GM18909 (cell line): ENCODE measurements around the gene CENATAC.
"Not testable (repeated sequence)": the region's sequence is repeated elsewhere in the genome, so short reads cannot be mapped to it uniquely, and the experiment has no call there.

Experiments
- ATAC-seq: cut with Tn5 transposase; IDR thresholded peaks from one replicate; pipeline ENCODE4 v1.9.1; 2021; ENCODE audit warnings: mild to moderate bottlenecking; ENCODE audit not compliant: unreplicated experiment, poor library complexity

CENATAC gene

GRCh38 chr11:119025541-119025940 lies 27.6 kb downstream of the CENATAC start:
- no peak for ATAC-seq

GRCh38 chr11:119025978-119026766 lies 28.2 kb downstream of the CENATAC start:
- ATAC-seq: no peak

DNA sequence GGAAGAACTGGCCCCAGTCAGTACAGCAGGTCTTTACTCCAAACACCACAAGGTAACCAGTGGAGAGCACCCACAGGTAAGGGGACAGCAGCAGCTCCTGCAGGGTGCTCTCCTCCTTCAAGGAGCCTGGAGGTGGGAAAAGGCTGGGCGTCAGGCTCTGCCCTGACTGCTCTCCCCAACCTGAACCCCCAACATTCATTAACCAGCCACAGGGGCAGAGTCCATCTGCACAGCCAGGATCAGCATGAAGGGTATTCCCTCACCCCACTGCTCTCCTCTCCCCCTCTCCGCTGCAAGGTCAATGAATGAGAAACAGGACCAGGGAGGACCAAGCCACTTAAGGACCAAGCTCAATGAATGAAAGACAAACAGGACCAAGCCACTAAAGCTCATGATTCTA lies 29.0 kb downstream of the CENATAC start:
- ATAC-seq: no peak

GRCh38 chr11:119027561-119028345 lies 29.8 kb downstream of the CENATAC start:
- no peak for ATAC-seq

DNA sequence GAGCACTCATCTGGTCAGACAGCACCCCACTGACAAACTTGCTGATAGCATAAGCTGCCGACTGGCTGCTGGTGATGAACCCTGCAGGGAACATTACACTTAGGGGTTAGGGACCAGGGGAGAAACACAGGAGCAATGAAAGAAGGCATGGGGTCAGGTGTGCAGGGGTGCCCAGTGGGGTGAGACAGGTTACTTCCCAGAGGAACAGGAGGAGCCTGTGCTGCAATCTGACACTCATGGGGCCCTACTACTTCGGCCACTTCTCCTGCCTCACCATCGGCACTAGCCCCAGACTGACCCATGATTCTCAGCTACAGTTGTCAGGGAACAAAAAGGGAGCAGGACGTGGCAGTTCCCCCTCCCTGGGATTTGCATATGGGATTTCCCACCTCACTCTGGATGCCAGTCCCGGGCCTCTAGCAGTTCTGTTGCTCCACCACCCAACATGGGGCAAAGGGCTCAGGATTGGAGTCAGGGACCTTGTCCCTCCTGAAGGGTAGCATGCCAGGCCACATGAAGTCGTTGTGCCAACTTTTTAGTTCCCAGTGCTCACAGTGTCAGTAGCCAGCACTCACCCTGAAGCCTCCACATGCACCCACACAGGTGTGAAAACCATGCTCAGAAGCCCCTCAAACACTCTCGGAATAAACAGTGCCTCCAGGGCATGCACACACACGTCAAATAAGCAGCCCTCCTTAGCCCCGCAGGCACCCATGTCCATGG lies 30.6 kb downstream of the CENATAC start:
- no peak for ATAC-seq

- ATAC-seq: no peak
These were observed 31.1 kb downstream of the CENATAC start for GRCh38 chr11:119029069-119029339.

DNA sequence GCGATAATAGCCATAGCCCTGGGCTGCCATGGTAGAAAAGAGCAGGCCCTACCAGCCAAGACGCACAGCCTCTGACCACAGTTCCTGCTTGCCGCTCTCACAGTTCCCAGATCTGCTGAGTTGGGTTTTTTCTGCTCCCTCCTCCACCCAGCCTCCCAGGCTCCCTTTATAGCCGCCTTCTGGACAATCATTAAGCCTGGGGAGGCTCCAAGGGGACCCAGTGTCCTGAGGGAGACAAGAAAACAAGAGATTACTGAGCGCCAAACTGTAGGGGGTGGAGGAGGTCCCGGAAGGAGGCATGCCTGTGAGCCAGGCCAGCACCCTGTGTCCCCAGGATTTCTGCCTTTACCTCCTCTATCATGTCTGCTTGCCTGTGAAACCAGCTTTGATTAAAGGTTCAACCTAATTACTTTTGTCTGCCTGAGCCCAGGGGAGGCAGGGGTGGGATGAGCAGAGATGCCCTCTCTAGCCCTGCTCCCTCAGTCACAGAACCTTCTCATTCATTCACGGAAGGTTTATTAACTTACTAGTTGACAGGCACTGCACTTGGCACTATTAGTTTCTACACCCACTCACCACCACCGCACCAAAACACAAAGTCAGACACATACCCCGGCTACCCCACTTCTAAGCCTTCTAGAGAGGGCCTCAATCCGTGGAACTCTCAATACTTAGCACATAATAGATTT lies 31.5 kb downstream of the CENATAC start:
- no peak for ATAC-seq

DNA sequence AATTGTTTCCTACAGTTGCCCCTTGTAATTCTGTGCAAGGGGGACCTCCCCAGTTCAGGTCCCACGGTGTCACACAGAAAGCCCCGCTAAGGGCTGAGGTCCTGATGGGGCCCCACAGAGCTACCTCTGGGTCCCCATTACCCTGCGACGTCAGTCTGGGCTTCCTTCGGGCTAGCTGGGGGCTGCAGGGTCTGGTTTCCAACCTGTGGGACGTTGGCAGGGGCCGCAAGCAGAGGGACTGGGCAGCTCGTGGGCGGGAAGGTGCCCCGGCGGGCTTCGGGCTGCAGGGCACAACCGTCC lies 32.0 kb downstream of the CENATAC start:
- ATAC-seq: peak; percentile 16

GRCh38 chr11:119030329-119031047 lies 32.5 kb downstream of the CENATAC start, which contains the start of gene SLC37A4:
TSS of gene SLC37A4 (minus strand) at chr11:119030877.
- ATAC-seq: peak; percentile 87

GRCh38 chr11:119031912-119032280 lies 34.0 kb downstream of the CENATAC start:
- no peak for ATAC-seq

GRCh38 chr11:119033421-119033820 lies 35.5 kb downstream of the CENATAC start:
- not testable (repeated sequence) for ATAC-seq

DNA sequence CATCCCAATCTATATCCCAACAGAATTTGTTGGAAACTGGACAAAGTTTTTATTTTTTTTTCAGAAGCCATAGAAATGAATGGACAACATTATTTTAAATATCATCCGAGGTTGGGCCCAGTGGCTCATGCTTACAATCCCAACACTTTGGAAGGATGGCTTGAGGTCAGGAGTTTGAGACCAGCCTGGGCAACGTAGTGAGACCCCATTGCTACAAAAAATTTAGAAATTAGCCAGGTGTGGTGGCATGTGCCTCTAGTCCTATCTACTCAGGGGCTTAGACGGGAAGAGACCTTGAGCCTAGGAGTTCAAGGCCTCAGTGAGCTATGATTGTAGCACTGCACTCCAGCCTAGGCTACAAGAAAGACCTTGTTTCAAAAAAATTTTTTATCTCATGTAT lies 36.9 kb downstream of the CENATAC start:
- ATAC-seq: no peak

GRCh38 chr11:119038884-119039283 lies 40.9 kb downstream of the CENATAC start:
- ATAC-seq: no peak

GRCh38 chr11:119039471-119039870 lies 41.5 kb downstream of the CENATAC start:
- ATAC-seq: not testable (repeated sequence)

GRCh38 chr11:119041821-119042514 lies 44.0 kb downstream of the CENATAC start:
- ATAC-seq: no peak

GRCh38 chr11:119042927-119043326 lies 45.0 kb downstream of the CENATAC start:
- no peak for ATAC-seq

- ATAC-seq: no peak
These were observed 46.8 kb downstream of the CENATAC start for GRCh38 chr11:119044708-119045107.

- no peak for ATAC-seq
These were observed 48.6 kb downstream of the CENATAC start for GRCh38 chr11:119046489-119046888.

DNA sequence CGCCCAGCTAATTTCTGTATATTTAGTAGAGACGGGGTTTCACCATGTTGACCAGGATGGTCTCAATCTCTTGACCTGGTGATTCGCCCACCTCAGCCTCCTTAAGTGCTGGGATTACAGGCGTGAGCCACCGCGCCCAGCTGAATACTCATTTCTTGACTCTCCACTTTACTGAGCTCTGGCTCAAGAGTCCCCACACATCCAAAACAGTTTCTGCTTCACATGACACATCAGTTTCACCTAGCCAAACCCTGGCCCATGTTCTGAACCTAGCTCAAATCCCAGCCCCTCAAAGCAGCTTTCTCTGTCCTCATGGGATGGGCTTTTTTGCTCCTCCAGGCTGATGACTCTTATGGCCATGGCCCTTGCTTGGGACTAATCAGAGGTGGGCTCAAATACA lies 49.3 kb downstream of the CENATAC start:
- ATAC-seq: no peak

- no peak for ATAC-seq
These were observed 50.7 kb downstream of the CENATAC start for GRCh38 chr11:119048644-119049043.
